ENCODE measurements around the gene TMEM30A. TPM values are rescaled to one million over a fixed set of nuclear protein-coding genes. Genes with fewer than 3 reads are reported as not detected.

Gene TMEM30A
- total and polyA plus RNA-seq, 2 of the 13 experiments (the other 11 are each of a cell fraction or from before 2014, with no cell fraction given) = 17.6 to 54.4 TPM

- BruUV-seq (replicated peaks) = no TSS peak
- Histone ChIP-seq H3K27me3 (ENCODE audit: control insufficient read depth in 1 of 2, insufficient read depth in 2 of 2, low read length in 2 of 2) (no peaks in the 10 kb centered on the region; a peak in 1 of 5 replicates), H3K36me3 (replicated peaks in 1 of 2; ENCODE audit: control insufficient read depth in 1 of 2, insufficient read depth in 2 of 2, low read length in 2 of 2) (no peaks in the 10 kb centered on the region), H3K9me3 (ENCODE audit: low read length) (no peaks in the 10 kb centered on the region), H2AFZ (ENCODE audit: low read length) (no peak overlapping the region), H3K79me2 (ENCODE audit: insufficient read depth, low read length) (peaks cover 25% of the 10 kb centered on the region), H3K9ac (ENCODE audit: insufficient read depth, low read depth, low read length) (no peak overlapping the region), H4K20me1 (ENCODE audit: insufficient read depth, low read length) (peaks cover 11% of the 10 kb centered on the region), H3K4me1 (ENCODE audit: insufficient read depth, low read length) (peaks cover 23% of the 10 kb centered on the region), H3K27ac (ENCODE audit: extremely low read length, insufficient read depth, low read length) (no peak overlapping the region), H3K4me2 (ENCODE audit: low read depth, low read length) (no peak overlapping the region), H3K4me3 (replicated peaks in 1 of 3; ENCODE audit: insufficient read depth in 1 of 3, low read depth in 2 of 3, low read length in 3 of 3) (no peak overlapping the region)
- ATAC-seq (no peak), DNase-seq (ENCODE audit: low spot score) (no peak), FAIRE-seq (no peak)
- in situ Hi-C loops (cut with HindIII; ENCODE audit: extremely low pct_ligation_motif_present, low pct_unique_long_range_greater_than_20kb) = loop anchor here (10.0 kb wide), 1 partner anchor 237 kb away; no protein-coding TSS in a partner anchor
- 81% methylated on average over 1 of the region's 1 CpG for WGBS (ENCODE audit: low lambda C conversion rate)
- ChIA-PET CTCF (ENCODE audit: low intra/inter-chr PET ratio, low total read pairs) (no interaction called here), POLR2A (no interaction called here)
- intact Hi-C loops (cut with micrococcal nuclease; ENCODE audit: unreplicated experiment) = loop anchor here (5.0 kb wide), 1 partner anchor 315 kb away; the partner anchor contains the start of gene SENP6
- TF ChIP-seq ZNF414 (CRISPR knock-in tag; IDR thresholded peaks at IDR 0.05) (no peak), ZBTB10 (CRISPR knock-in tag; IDR thresholded peaks at IDR 0.05; ENCODE audit: borderline replicate concordance) (no peak), IRX3 (CRISPR knock-in tag; IDR thresholded peaks at IDR 0.05; ENCODE audit: borderline replicate concordance, low read depth) (no peak), CBX5 (CRISPR knock-in tag; IDR thresholded peaks at IDR 0.05; ENCODE audit: borderline replicate concordance) (no peak), SCMH1 (CRISPR knock-in tag; IDR thresholded peaks at IDR 0.05; ENCODE audit: borderline replicate concordance) (no peak), E2F2 (CRISPR knock-in tag; IDR thresholded peaks at IDR 0.05; ENCODE audit: borderline replicate concordance) (no peak), YEATS2 (CRISPR knock-in tag; IDR thresholded peaks at IDR 0.05; ENCODE audit: borderline replicate concordance) (no peak), SRSF1 (optimal IDR thresholded peaks at IDR 0.05; ENCODE audit: low read depth, low read length) (no peak), FOXP4 (CRISPR knock-in tag; IDR thresholded peaks at IDR 0.05) (no peak), KLF12 (CRISPR knock-in tag; IDR thresholded peaks at IDR 0.05; ENCODE audit: borderline replicate concordance) (no peak), CCAR2 (optimal IDR thresholded peaks at IDR 0.05; ENCODE audit: low read depth, low read length) (no peak), ZNF737 (CRISPR knock-in tag; IDR thresholded peaks at IDR 0.05; ENCODE audit: borderline replicate concordance) (no peak), NFKBIZ (CRISPR knock-in tag; IDR thresholded peaks at IDR 0.05) (no peak), NFRKB (IDR thresholded peaks at IDR 0.05) (no peak), UBTF (CRISPR knock-in tag; IDR thresholded peaks at IDR 0.05) (no peak), SALL2 (CRISPR knock-in tag; IDR thresholded peaks at IDR 0.05) (no peak)
Observed at GRCh38 chr6:75287424-75287823, 2.8 kb upstream of the TMEM30A start.

All from HepG2 (cell line).